ENCODE results near the gene SREBF2. TPM values are rescaled to one million over a fixed set of nuclear protein-coding genes. Genes with fewer than 3 reads are reported as not detected.
A peak's percentile ranks its signal among the peaks of the same experiment; 100 is the strongest.

The SREBF2 gene
- total and polyA plus RNA-seq, 2 of the 13 experiments (the other 11 are each of a cell fraction or from before 2014, with no cell fraction given), result 53.8 to 72.6 TPM

DNA sequence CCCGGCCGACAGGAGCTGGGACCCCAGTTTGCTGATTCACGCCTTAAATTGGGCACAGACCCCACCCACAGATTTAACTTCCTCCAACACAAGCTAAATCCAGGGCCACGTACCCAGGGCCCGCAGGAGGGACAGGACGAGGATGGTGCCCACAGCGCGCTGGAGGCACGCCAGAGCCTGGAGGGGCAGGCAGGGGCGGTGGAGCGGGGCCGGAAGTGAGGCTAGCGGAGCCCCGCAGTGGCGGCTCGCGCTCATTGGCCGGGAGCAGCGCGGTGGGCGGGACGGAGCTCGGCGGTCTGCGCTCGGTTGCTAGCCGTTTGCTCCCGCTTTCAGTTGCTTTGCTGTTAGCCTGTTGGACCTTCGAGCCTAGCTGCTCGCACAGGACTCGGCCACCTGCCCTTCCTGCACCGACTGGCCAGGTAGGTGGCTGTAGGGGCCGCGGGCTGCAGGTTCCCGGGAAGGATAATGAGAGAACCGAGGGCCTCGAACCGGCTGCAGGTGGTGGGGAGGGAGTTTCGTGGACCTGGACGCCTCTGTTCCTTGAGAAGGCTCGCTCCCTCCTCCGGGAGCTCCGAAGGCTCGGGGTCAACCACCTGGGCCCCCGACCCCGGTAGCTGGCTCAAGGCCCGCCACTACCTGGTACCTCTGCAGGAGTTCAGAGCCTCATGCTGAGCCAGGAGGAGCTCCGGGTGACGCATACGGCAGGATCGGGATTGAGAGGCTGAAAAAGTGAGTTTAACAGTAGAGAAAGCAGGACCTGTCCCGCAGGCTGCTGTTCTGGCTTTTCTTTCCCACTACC lies 32.4 kb upstream of the SREBF2 start, which contains the start of gene CCDC134 (continued):
- no peak; the same call in 1 of the 2 replicates for TF ChIP-seq HNF4G (IDR thresholded peaks at IDR 0.05; ENCODE audit: borderline replicate concordance, low read depth, low read length)
- peak; percentile 79 for TF ChIP-seq HNF4G (CRISPR knock-in tag; IDR thresholded peaks at IDR 0.05; ENCODE audit: borderline replicate concordance, low read depth)
- no peak for TF ChIP-seq ATAD3A (CRISPR knock-in tag; IDR thresholded peaks at IDR 0.05)
- no peak for TF ChIP-seq FIP1L1 (IDR thresholded peaks at IDR 0.05; ENCODE audit: borderline replicate concordance, insufficient read depth, low read depth, low read length)
- TF ChIP-seq, protein P1, sequence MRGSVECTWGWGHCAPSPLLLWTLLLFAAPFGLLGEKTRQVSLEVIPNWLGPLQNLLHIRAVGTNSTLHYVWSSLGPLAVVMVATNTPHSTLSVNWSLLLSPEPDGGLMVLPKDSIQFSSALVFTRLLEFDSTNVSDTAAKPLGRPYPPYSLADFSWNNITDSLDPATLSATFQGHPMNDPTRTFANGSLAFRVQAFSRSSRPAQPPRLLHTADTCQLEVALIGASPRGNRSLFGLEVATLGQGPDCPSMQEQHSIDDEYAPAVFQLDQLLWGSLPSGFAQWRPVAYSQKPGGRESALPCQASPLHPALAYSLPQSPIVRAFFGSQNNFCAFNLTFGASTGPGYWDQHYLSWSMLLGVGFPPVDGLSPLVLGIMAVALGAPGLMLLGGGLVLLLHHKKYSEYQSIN (CRISPR knock-in tag; IDR thresholded peaks at IDR 0.05; ENCODE audit: borderline replicate concordance), result no peak
- no peak for TF ChIP-seq FOXK2 (IDR thresholded peaks at IDR 0.05)
- peak; percentile 78 for TF ChIP-seq GATAD1 (CRISPR knock-in tag; IDR thresholded peaks at IDR 0.05)
- TF ChIP-seq, protein P2, sequence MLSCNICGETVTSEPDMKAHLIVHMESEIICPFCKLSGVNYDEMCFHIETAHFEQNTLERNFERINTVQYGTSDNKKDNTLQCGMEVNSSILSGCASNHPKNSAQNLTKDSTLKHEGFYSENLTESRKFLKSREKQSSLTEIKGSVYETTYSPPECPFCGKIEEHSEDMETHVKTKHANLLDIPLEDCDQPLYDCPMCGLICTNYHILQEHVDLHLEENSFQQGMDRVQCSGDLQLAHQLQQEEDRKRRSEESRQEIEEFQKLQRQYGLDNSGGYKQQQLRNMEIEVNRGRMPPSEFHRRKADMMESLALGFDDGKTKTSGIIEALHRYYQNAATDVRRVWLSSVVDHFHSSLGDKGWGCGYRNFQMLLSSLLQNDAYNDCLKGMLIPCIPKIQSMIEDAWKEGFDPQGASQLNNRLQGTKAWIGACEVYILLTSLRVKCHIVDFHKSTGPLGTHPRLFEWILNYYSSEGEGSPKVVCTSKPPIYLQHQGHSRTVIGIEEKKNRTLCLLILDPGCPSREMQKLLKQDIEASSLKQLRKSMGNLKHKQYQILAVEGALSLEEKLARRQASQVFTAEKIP (CRISPR knock-in tag; IDR thresholded peaks at IDR 0.05; ENCODE audit: borderline replicate concordance), result no peak
- TF ChIP-seq, protein P3, sequence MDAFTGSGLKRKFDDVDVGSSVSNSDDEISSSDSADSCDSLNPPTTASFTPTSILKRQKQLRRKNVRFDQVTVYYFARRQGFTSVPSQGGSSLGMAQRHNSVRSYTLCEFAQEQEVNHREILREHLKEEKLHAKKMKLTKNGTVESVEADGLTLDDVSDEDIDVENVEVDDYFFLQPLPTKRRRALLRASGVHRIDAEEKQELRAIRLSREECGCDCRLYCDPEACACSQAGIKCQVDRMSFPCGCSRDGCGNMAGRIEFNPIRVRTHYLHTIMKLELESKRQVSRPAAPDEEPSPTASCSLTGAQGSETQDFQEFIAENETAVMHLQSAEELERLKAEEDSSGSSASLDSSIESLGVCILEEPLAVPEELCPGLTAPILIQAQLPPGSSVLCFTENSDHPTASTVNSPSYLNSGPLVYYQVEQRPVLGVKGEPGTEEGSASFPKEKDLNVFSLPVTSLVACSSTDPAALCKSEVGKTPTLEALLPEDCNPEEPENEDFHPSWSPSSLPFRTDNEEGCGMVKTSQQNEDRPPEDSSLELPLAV (CRISPR knock-in tag; conservative IDR thresholded peaks at IDR 0.05; ENCODE audit: low read depth), result no peak
- TF ChIP-seq ZNF30 (CRISPR knock-in tag; IDR thresholded peaks at IDR 0.05), result peak; percentile 67; the same call in 1 of the 2 replicates
- peak; percentile 91 for TF ChIP-seq SP4 (CRISPR knock-in tag; IDR thresholded peaks at IDR 0.05)
- TF ChIP-seq ZNF10 (CRISPR knock-in tag; IDR thresholded peaks at IDR 0.05; ENCODE audit: borderline replicate concordance, low read depth), result no peak
- TF ChIP-seq, protein P4, sequence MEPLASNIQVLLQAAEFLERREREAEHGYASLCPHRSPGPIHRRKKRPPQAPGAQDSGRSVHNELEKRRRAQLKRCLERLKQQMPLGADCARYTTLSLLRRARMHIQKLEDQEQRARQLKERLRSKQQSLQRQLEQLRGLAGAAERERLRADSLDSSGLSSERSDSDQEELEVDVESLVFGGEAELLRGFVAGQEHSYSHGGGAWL (CRISPR knock-in tag; IDR thresholded peaks at IDR 0.05), result peak; percentile 70
- TF ChIP-seq SIN3B (IDR thresholded peaks at IDR 0.05; ENCODE audit: low read length), result no peak
- TF ChIP-seq RAD21 (CRISPR knock-in tag; IDR thresholded peaks at IDR 0.05), result no peak; the same call in 1 of the 2 replicates
- TF ChIP-seq ETV5 (CRISPR knock-in tag; IDR thresholded peaks at IDR 0.05; ENCODE audit: borderline replicate concordance), result peak; percentile 88
- peak; percentile 81 for TF ChIP-seq ZNF776 (CRISPR knock-in tag; IDR thresholded peaks at IDR 0.05)
- no peak for TF ChIP-seq MTF2 (CRISPR knock-in tag; IDR thresholded peaks at IDR 0.05; ENCODE audit: borderline replicate concordance)
- TF ChIP-seq XBP1 (CRISPR knock-in tag; IDR thresholded peaks at IDR 0.05), result peak; percentile 53; the same call in 1 of the 2 replicates
- TF ChIP-seq HNRNPLL (IDR thresholded peaks at IDR 0.05; ENCODE audit: low read depth, low read length, poor library complexity, severe bottlenecking), result peak; percentile 76

Measured in HepG2 (cell line).